HEK293 (cell line): ENCODE results near the gene UGT1A8.

ENCODE experiments used
- AEBP2 ChIP-seq: fragments of 450-650 bp; formaldehyde crosslinking; IDR thresholded peaks from 2 replicates; pipeline ENCODE4 v1.5.1; 2016; ENCODE audit warnings: missing biosample characterization, missing genetic modification characterization, borderline replicate concordance
- CTCF ChIP-seq: fragments of 450-650 bp; formaldehyde crosslinking; IDR thresholded peaks from 2 replicates; pipeline ENCODE4 v1.5.1; 2016; ENCODE audit warnings: missing biosample characterization, missing genetic modification characterization
- EGR2 ChIP-seq: fragments of 450-650 bp; formaldehyde crosslinking; IDR thresholded peaks from 2 replicates; pipeline ENCODE4 v1.5.1; 2016; ENCODE audit warnings: low read depth, missing biosample characterization, missing genetic modification characterization
- PRDM2 ChIP-seq: fragments of 450-650 bp; formaldehyde crosslinking; IDR thresholded peaks from 2 replicates; pipeline ENCODE4 v1.5.1; 2016; ENCODE audit warnings: missing biosample characterization, missing genetic modification characterization, borderline replicate concordance
- SP2 ChIP-seq: fragments of 450-650 bp; formaldehyde crosslinking; IDR thresholded peaks from 2 replicates; pipeline ENCODE4 v1.5.1; 2016; ENCODE audit warnings: missing biosample characterization, missing genetic modification characterization
- ZBTB1 ChIP-seq: fragments of 450-650 bp; formaldehyde crosslinking; IDR thresholded peaks from 2 replicates; pipeline ENCODE4 v1.5.1; 2016; ENCODE audit warnings: missing biosample characterization, missing genetic modification characterization
- ZNF132 ChIP-seq: fragments of 450-650 bp; formaldehyde crosslinking; IDR thresholded peaks from 2 replicates; pipeline ENCODE4 v1.5.1; 2017; ENCODE audit warnings: missing biosample characterization, missing genetic modification characterization, borderline replicate concordance
- ZNF292 ChIP-seq: fragments of 450-650 bp; formaldehyde crosslinking; IDR thresholded peaks from 2 replicates; pipeline ENCODE4 v1.5.1; 2016; ENCODE audit warnings: low read depth, missing biosample characterization, missing genetic modification characterization, borderline replicate concordance
- ZNF341 ChIP-seq: fragments of 450-650 bp; formaldehyde crosslinking; IDR thresholded peaks from 2 replicates; pipeline ENCODE4; 2016; ENCODE audit warnings: low read depth, missing biosample characterization, missing genetic modification characterization
- ZNF585B ChIP-seq: fragments of 450-650 bp; formaldehyde crosslinking; IDR thresholded peaks from 2 replicates; pipeline ENCODE4 v1.5.1; 2016; ENCODE audit warnings: missing biosample characterization, missing genetic modification characterization
- ZNF623 ChIP-seq: fragments of 450-650 bp; formaldehyde crosslinking; IDR thresholded peaks from 2 replicates; pipeline ENCODE4 v1.5.1; 2016; ENCODE audit warnings: missing biosample characterization, missing genetic modification characterization
- ZNF629 ChIP-seq: fragments of 450-650 bp; formaldehyde crosslinking; IDR thresholded peaks from 2 replicates; pipeline ENCODE4 v1.5.1; 2017; ENCODE audit warnings: missing biosample characterization, missing genetic modification characterization
- ZNF670 ChIP-seq: fragments of 450-650 bp; formaldehyde crosslinking; IDR thresholded peaks from 2 replicates; pipeline ENCODE4 v1.5.1; 2016; ENCODE audit warnings: missing biosample characterization, missing genetic modification characterization, low read depth
- ZNF777 ChIP-seq: fragments of 450-650 bp; formaldehyde crosslinking; IDR thresholded peaks from 2 replicates; pipeline ENCODE4 v1.5.1; 2017; ENCODE audit warnings: missing biosample characterization, missing genetic modification characterization, borderline replicate concordance

GRCh38 chr2:233714121-233714520 lies 96.7 kb downstream of the UGT1A8 start:
- TF ChIP-seq ZNF623 (tag by site-specific recombination): no peak
- TF ChIP-seq ZNF670 (tag by site-specific recombination): no peak
- no peak for TF ChIP-seq PRDM2 (tag by site-specific recombination)
- TF ChIP-seq CTCF (tag by site-specific recombination): no peak
- TF ChIP-seq ZBTB1 (tag by site-specific recombination): no peak
- TF ChIP-seq ZNF585B (tag by site-specific recombination): no peak
- TF ChIP-seq ZNF292 (tag by site-specific recombination): no peak
- TF ChIP-seq ZNF132 (tag by site-specific recombination): no peak
- TF ChIP-seq EGR2 (tag by site-specific recombination): no peak
- TF ChIP-seq ZNF629 (tag by site-specific recombination): no peak
- no peak for TF ChIP-seq ZNF777
- no peak for TF ChIP-seq ZNF341 (tag by site-specific recombination)
- TF ChIP-seq AEBP2 (tag by site-specific recombination): no peak
- no peak for TF ChIP-seq SP2 (tag by site-specific recombination)
